ENCODE data around the gene NOC4L. TPM values are rescaled to one million over a fixed set of nuclear protein-coding genes. Genes with fewer than 3 reads are reported as not detected.

NOC4L gene
- total RNA-seq, 1 donor from 2014 or later: 16.5 TPM

GRCh38 chr12:132197581-132198354, 53.5 kb downstream of the NOC4L start:
- peaks cover 4% of the 10 kb centered on the region for H3K36me3 Mint-ChIP-seq (ENCODE audit: low read depth, unreplicated experiment)
- H3K9me3 ChIP-seq (ENCODE audit: insufficient read depth, low read depth, low read length): peaks cover 16% of the 10 kb centered on the region
- no peak overlapping the region for H3K4me2 ChIP-seq (ENCODE audit: low read length)
- no peak for FAIRE-seq
- TF ChIP-seq CTCF (IDR thresholded peaks at IDR 0.05; ENCODE audit: insufficient read depth, low read depth, low read length) (no peak), EZH2 (IDR thresholded peaks at IDR 0.05; ENCODE audit: insufficient read depth, low read length) (no peak)
- H3K36me3 ChIP-seq (ENCODE audit: insufficient read depth, low read length): no peaks in the 10 kb centered on the region
- H3K27ac ChIP-seq (ENCODE audit: low read depth, low read length): no peak overlapping the region
- no peak overlapping the region for H3K27ac Mint-ChIP-seq (ENCODE audit: unreplicated experiment)
- H3K4me1 Mint-ChIP-seq (ENCODE audit: low read depth, unreplicated experiment): no peaks in the 10 kb centered on the region
- peaks cover 58% of the 10 kb centered on the region for H3K27me3 Mint-ChIP-seq (ENCODE audit: low read depth, unreplicated experiment)
- no peak overlapping the region for H3K4me3 Mint-ChIP-seq (ENCODE audit: unreplicated experiment)
- no peak overlapping the region for H2AFZ ChIP-seq (ENCODE audit: low read depth, low read length)
- no peaks in the 10 kb centered on the region for H3K4me1 ChIP-seq (ENCODE audit: insufficient read depth, low read length)
- no peak overlapping the region for H3K4me3 ChIP-seq (ENCODE audit: insufficient read depth, low read depth, low read length)
- H3K27me3 ChIP-seq (ENCODE audit: insufficient read depth, low read length): peaks cover 6% of the 10 kb centered on the region
- no peaks in the 10 kb centered on the region for H4K20me1 ChIP-seq (ENCODE audit: insufficient read depth, low read length)
- H3K9ac ChIP-seq (ENCODE audit: low read length): no peak overlapping the region
- no peak for DNase-seq (ENCODE audit: low read depth)
- H3K79me2 ChIP-seq (ENCODE audit: insufficient read depth, low read length): no peaks in the 10 kb centered on the region
- H3K9me3 Mint-ChIP-seq (ENCODE audit: unreplicated experiment): peaks cover 12% of the 10 kb centered on the region

- Histone ChIP-seq H3K9me3 (ENCODE audit: insufficient read depth, low read depth, low read length) (peaks cover 5% of the 10 kb centered on the region), H3K4me2 (ENCODE audit: low read length) (no peak overlapping the region), H3K36me3 (ENCODE audit: insufficient read depth, low read length) (no peaks in the 10 kb centered on the region), H3K4me3 (ENCODE audit: insufficient read depth, low read depth, low read length) (no peak overlapping the region), H3K4me1 (ENCODE audit: insufficient read depth, low read length) (no peaks in the 10 kb centered on the region), H3K9ac (ENCODE audit: low read length) (no peak overlapping the region), H4K20me1 (ENCODE audit: insufficient read depth, low read length) (no peaks in the 10 kb centered on the region), H3K79me2 (ENCODE audit: insufficient read depth, low read length) (no peaks in the 10 kb centered on the region), H3K27me3 (ENCODE audit: insufficient read depth, low read length) (peaks cover 10% of the 10 kb centered on the region), H3K27ac (ENCODE audit: low read depth, low read length) (no peak overlapping the region), H2AFZ (ENCODE audit: low read depth, low read length) (no peak overlapping the region)
- DNase-seq (ENCODE audit: low read depth): no peak
- Mint-ChIP-seq H3K4me1 (ENCODE audit: low read depth, unreplicated experiment) (no peaks in the 10 kb centered on the region), H3K27me3 (ENCODE audit: low read depth, unreplicated experiment) (peaks cover 49% of the 10 kb centered on the region), H3K27ac (ENCODE audit: unreplicated experiment) (no peak overlapping the region), H3K4me3 (ENCODE audit: unreplicated experiment) (no peak overlapping the region), H3K9me3 (ENCODE audit: unreplicated experiment) (peaks cover 5% of the 10 kb centered on the region), H3K36me3 (ENCODE audit: low read depth, unreplicated experiment) (peaks cover 2% of the 10 kb centered on the region)
- TF ChIP-seq CTCF (IDR thresholded peaks at IDR 0.05; ENCODE audit: insufficient read depth, low read depth, low read length) (no peak), EZH2 (IDR thresholded peaks at IDR 0.05; ENCODE audit: insufficient read depth, low read length) (no peak)
- no peak for FAIRE-seq
Observed at GRCh38 chr12:132199101-132199500, 54.8 kb downstream of the NOC4L start.
